ENCODE data around the gene PRSS33.

The PRSS33 gene

GRCh38 chr16:2787406-2787805, at the start of gene PRSS33:
Gene PRSS33 (minus strand): TSS chr16:2787560. CDS start chr16:2786547, 1,013 bp downstream.
- in situ Hi-C loops (cut with HindIII; ENCODE audit: low sequenced_read_pairs), result no loop called here

- in situ Hi-C loops (cut with HindIII; ENCODE audit: low sequenced_read_pairs), result no loop called here
These were observed 49.5 kb upstream of the PRSS33 start for GRCh38 chr16:2836646-2837508.

GRCh38 chr16:2835638-2836493, 48.5 kb upstream of the PRSS33 start:
- in situ Hi-C loops (cut with HindIII; ENCODE audit: low sequenced_read_pairs), result no loop called here

- in situ Hi-C loops (cut with HindIII; ENCODE audit: low sequenced_read_pairs), result no loop called here
These were observed 47.6 kb upstream of the PRSS33 start for GRCh38 chr16:2834968-2835367.

- in situ Hi-C loops (cut with HindIII; ENCODE audit: low sequenced_read_pairs), result no loop called here
These were observed 46.4 kb upstream of the PRSS33 start for GRCh38 chr16:2833776-2834175.

- in situ Hi-C loops (cut with HindIII; ENCODE audit: low sequenced_read_pairs), result no loop called here
These were observed 43.8 kb upstream of the PRSS33 start for GRCh38 chr16:2831203-2831602.

- in situ Hi-C loops (cut with HindIII; ENCODE audit: low sequenced_read_pairs), result no loop called here
These were observed 43.0 kb upstream of the PRSS33 start for GRCh38 chr16:2830355-2830695.

GRCh38 chr16:2829501-2830354, 42.4 kb upstream of the PRSS33 start, which contains the start of gene ZG16B:
Gene ZG16B (plus strand): TSS chr16:2830303. CDS start chr16:2830442, 139 bp downstream.
- in situ Hi-C loops (cut with HindIII; ENCODE audit: low sequenced_read_pairs), result no loop called here

GRCh38 chr16:2828876-2829430, 41.6 kb upstream of the PRSS33 start:
- in situ Hi-C loops (cut with HindIII; ENCODE audit: low sequenced_read_pairs), result no loop called here

GRCh38 chr16:2828521-2828840, 41.1 kb upstream of the PRSS33 start:
- in situ Hi-C loops (cut with HindIII; ENCODE audit: low sequenced_read_pairs), result no loop called here

GRCh38 chr16:2827831-2828520, 40.6 kb upstream of the PRSS33 start:
- in situ Hi-C loops (cut with HindIII; ENCODE audit: low sequenced_read_pairs), result no loop called here

GRCh38 chr16:2827374-2827791, 40.0 kb upstream of the PRSS33 start:
- in situ Hi-C loops (cut with HindIII; ENCODE audit: low sequenced_read_pairs), result no loop called here

- in situ Hi-C loops (cut with HindIII; ENCODE audit: low sequenced_read_pairs), result no loop called here
These were observed 39.4 kb upstream of the PRSS33 start for GRCh38 chr16:2826591-2827373.

- in situ Hi-C loops (cut with HindIII; ENCODE audit: low sequenced_read_pairs), result no loop called here
These were observed 38.5 kb upstream of the PRSS33 start for GRCh38 chr16:2825906-2826305.

- in situ Hi-C loops (cut with HindIII; ENCODE audit: low sequenced_read_pairs), result no loop called here
These were observed 37.8 kb upstream of the PRSS33 start for GRCh38 chr16:2825049-2825742.

- in situ Hi-C loops (cut with HindIII; ENCODE audit: low sequenced_read_pairs), result loop anchor here (5.0 kb wide), 1 partner anchor 82 kb away; no protein-coding TSS in a partner anchor
These were observed 37.3 kb upstream of the PRSS33 start for GRCh38 chr16:2824626-2825025.

GRCh38 chr16:2822496-2822895, 35.1 kb upstream of the PRSS33 start:
- in situ Hi-C loops (cut with HindIII; ENCODE audit: low sequenced_read_pairs), result loop anchor here (5.0 kb wide), 1 partner anchor 80 kb away; no protein-coding TSS in a partner anchor

GRCh38 chr16:2822158-2822495, 34.8 kb upstream of the PRSS33 start:
- in situ Hi-C loops (cut with HindIII; ENCODE audit: low sequenced_read_pairs), result loop anchor here (5.0 kb wide), 1 partner anchor 80 kb away; no protein-coding TSS in a partner anchor
